Stimulated activated CD4-positive, alpha-beta T cell treated with anti-CD3 and anti-CD28 coated beads, TNF-alpha, amount 100 ng/mL, for 24 hours (primary cell): ENCODE results near the gene BACH2.
A peak's percentile ranks its signal among the peaks of the same experiment; 100 is the strongest.

Experiments
- DNase-seq, 3 experiments: peaks; one replicate each; pipeline ENCODE4 v3.0.0-alpha.2; 2020; ENCODE audit warnings: low read depth in 3 of 3

BACH2 gene

GRCh38 chr6:90278129-90278528, 18.5 kb downstream of the BACH2 start:
- no peak for DNase-seq

- no peak for DNase-seq
Measured at GRCh38 chr6:90277302-90278011, 19.2 kb downstream of the BACH2 start.

GRCh38 chr6:90274451-90275030, 22.1 kb downstream of the BACH2 start:
- peak; percentile 76 to 90 (median 84) for DNase-seq

GRCh38 chr6:90273863-90274262, 22.8 kb downstream of the BACH2 start:
- DNase-seq, result no peak

- no peak for DNase-seq
Measured at GRCh38 chr6:90272895-90273294, 23.7 kb downstream of the BACH2 start.

GRCh38 chr6:90271831-90272230, 24.8 kb downstream of the BACH2 start:
- DNase-seq, result no peak

DNA sequence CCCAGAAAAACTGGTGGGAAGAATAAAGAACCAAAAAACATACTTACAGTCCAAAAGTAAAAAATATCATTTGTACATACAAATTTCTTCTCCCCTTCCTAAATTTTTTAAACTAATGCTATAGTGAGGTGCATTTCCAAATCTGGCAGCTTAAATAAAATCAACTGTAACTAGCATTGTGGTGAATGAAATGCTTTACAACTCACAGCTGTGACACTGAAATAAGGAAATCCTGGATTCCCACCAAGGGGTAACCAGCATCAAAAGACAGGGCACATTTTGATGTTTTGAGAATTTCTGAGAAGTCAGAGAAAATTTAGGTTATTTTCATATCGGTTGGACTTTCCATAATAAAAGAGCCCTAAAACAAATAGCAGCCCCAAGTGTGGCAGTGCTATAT, 27.3 kb downstream of the BACH2 start:
- DNase-seq, result no peak

DNA sequence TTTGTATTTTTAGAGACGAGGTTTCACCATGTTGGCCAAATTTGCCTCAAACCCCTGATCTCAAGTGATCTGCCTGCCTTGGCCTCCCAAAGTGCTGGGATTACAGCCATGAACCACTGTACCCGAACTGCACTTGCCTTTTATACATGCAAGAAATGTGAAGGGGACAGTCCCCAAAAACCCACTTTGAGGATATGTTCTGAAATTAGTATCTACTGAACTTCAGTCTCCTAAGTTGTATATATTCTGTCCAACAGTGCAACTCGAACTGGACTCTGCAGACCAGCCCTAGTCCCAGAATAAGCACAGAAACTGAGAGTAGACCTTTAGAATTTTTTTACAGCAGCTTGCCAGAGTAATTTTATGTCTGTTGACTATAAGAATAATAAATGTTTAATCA, 28.5 kb downstream of the BACH2 start:
- DNase-seq, result no peak

- DNase-seq, result no peak
Measured at GRCh38 chr6:90266905-90267621, 29.6 kb downstream of the BACH2 start.

GRCh38 chr6:90264561-90264960, 32.1 kb downstream of the BACH2 start:
- DNase-seq, result no peak

- DNase-seq, result no peak
Measured at GRCh38 chr6:90263633-90264032, 33.0 kb downstream of the BACH2 start.

DNA sequence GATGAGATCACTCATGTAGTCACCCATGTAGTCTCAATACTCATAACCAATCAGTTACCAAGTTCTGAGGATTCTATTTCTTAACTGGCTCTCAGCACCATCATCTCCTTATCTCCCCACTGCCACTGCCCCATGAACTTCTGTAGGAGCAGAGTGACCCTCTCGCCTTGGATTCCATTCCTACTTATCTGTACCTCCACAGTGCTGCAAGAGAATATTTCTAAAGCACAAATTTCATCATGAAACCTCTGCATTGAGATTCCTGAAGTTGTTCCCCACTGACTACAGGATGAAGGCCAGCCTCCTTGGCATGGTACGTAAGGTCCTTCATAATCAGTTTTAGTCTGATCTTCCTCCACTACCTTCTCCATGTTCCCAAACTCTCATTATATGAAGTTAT, 34.8 kb downstream of the BACH2 start:
- no peak for DNase-seq

DNA sequence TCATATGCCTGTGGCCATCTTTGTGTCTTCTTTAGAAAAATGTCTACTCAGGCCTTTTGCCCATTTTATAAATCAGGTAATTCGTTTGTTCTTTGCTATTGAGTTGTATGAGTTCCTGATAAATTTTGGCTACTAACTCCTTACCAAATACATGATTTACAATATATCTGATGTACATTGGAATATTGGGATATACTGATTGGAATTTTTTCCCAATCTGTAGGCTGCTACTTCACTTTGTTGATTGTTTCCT, 39.2 kb downstream of the BACH2 start:
- no peak for DNase-seq

GRCh38 chr6:90256698-90257485, 39.8 kb downstream of the BACH2 start:
- no peak for DNase-seq

- no peak for DNase-seq
Measured at GRCh38 chr6:90253631-90254030, 43.0 kb downstream of the BACH2 start.

- DNase-seq, result no peak
Measured at GRCh38 chr6:90251295-90251992, 45.2 kb downstream of the BACH2 start.

GRCh38 chr6:90250405-90250804, 46.2 kb downstream of the BACH2 start:
- no peak for DNase-seq

DNA sequence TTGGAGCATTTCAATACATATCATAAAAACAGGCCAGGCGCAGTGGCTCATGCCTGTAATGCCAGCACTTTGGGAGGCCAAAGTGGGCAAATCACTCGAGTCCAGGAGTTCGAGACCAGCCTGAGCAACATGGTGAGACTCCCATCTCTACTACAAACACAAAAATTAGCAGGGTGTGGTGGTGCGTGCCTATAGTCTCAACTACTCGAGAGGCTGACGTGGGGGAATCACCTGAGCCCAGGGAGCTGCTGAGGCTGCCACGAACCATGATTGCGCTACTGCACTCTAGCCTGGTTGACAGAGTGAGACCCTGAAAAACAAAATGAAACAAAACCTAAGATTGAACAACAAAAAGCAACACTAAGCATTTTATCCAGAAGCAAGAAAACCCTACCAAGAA, 47.2 kb downstream of the BACH2 start:
- peak in 1 of 3 experiments; percentile 30 for DNase-seq

DNA sequence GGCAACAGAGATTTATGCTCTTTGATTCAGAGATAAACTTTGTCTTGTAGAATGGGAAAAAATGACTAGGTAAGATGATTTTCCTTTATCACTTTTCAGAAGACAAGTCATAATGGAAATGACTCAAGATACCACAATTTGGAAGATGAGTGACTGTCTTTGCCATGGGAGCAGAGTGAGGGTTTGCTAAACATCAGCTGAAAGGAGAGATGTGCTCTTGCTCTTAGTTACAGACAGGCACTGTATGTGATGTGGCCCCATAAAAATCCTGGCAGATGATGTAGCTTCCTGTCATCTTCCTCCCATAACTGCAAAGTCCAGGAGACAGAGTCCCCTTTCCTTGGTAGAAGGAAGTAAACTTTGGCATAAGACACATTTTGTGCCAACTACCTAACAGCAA, 47.6 kb downstream of the BACH2 start:
- DNase-seq, result no peak

GRCh38 chr6:90247262-90247661, 49.4 kb downstream of the BACH2 start:
- DNase-seq, result no peak

GRCh38 chr6:90241229-90241880, 55.3 kb downstream of the BACH2 start:
- no peak for DNase-seq
